Psoas muscle (tissue), 8 donors: ENCODE results near the gene ZNF521. TPM values are rescaled to one million over a fixed set of nuclear protein-coding genes. Genes with fewer than 3 reads are reported as not detected.
"Not testable (repeated sequence)": the region's sequence is repeated elsewhere in the genome, so short reads cannot be mapped to it uniquely, and the experiment has no call there.

Source experiments
- ATAC-seq, 4 donors: fragments of 200-7000 bp; cut with Tn5 transposase; one replicate each; pipeline ENCODE4 v1.9.1; 2020; ENCODE audit warnings: moderate library complexity in 3 of 4, mild to moderate bottlenecking in 2 of 4
- DNase-seq, 2 donors: peaks; one replicate each; pipeline ENCODE4 v3.0.0-alpha.2; 2020
- H3K27ac ChIP-seq: fragments of 200-600 bp; one replicate; pipeline ENCODE4 v1.8.0; 2022
- H3K27me3 ChIP-seq, 3 donors: fragments of 200-600 bp in 1 of 3; one replicate each; pipeline versions ENCODE4 v1.6.1 to v1.8.0; 2013 to 2022; ENCODE audit warnings: low read length in 2 of 3, mild to moderate bottlenecking in 2 of 3, moderate library complexity in 1 of 3; ENCODE audit not compliant: insufficient read depth in 3 of 3
- H3K36me3 ChIP-seq, 2 donors: fragments of 200-600 bp in 1 of 2; one replicate each; pipeline versions ENCODE4 v1.6.1 to v1.8.0; 2013 to 2022; ENCODE audit warnings: low read depth in 1 of 2, mild to moderate bottlenecking in 1 of 2, moderate library complexity in 1 of 2; ENCODE audit not compliant: insufficient read depth in 1 of 2
- H3K4me1 ChIP-seq: fragments of 200-600 bp; one replicate; pipeline ENCODE4 v1.8.0; 2022
- H3K4me3 ChIP-seq: fragments of 200-600 bp; one replicate; pipeline ENCODE4 v1.8.0; 2022; ENCODE audit warnings: mild to moderate bottlenecking
- H3K9me3 ChIP-seq: fragments of 200-600 bp; one replicate; pipeline ENCODE4 v1.8.0; 2022
- WGBS, 3 donors: extraction: QIAGEN DNeasy Blood & Tissue Kit; methylation state at CpG; one replicate each; pipeline versions ENCODE4 v1.1.6 to v1.1.7; 2013; 5-methylcytosine and 5-hydroxymethylcytosine counted together
- intact Hi-C, 2 donors: fragments of 100-400 bp; cut with DNase I; formaldehyde crosslinking; loops; one replicate each; pipeline versions ENCODE4 v1.11.0 to v1.14.2; 2022
- polyA plus RNA-seq, 3 donors: library from polyadenylated mRNA; stranded (reverse); fragments of 200-250 nt; gene quantifications; one replicate each; pipeline ENCODE4 v1.2.3, GENCODE V29; 2013
- total RNA-seq, 4 donors: library from RNA; stranded (reverse); fragmentation: NEBNext Ultra II Directional in 2 of 4; extraction: Animal tissue kit (Norgen Biotek cat#: 25700) in 2 of 4; gene quantifications; one replicate each; pipeline versions ENCODE4 v1.2.1 to v1.2.4, GENCODE V29; 2021 to 2023
- TF ChIP-seq, protein P1 (sequence below): fragments of 200-600 bp; IDR thresholded peaks from one replicate; pipeline ENCODE4 v1.8.0; 2022; ENCODE audit warnings: antibody characterized with exemption
- donor health status: healthy with polysubstance abuse.
- donor health status: DM: no; HTN: no; CAD: no; lungs with moderate emphysema.
- donor health status: Bipolar disorder and iron deficiency.
- donor health status: healthy.
- donor health status: DM: yes; HTN: yes; CAD: no.
- donor health status: DM: no; HTN: no; CAD: no.
- donor health status: DM: no; HTN: no; CAD: no.
- donor health status: DM: yes; HTN: yes; CAD: no.

ZNF521 gene
- total and polyA plus RNA-seq, 7 donors: 1.8 to 13.2 (median 4.2) TPM

DNA sequence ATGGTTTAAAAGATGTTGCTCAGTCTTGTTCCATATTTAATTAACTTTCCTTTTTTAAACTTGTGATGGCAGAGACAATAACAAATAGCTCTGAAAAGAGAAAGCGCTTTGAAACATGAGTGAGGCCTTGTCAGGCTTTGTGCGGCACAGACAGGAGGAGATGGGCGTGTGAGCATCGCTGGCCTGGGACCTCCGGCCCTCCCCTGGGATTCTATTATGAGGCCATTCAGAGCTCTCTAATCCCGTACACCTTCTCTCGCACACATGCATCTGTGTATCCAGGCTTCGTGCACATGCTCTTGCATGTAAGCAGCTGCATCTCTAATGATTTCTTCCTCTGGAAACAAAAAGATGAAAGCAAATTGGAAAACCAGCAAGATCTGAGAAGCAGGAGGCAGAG lies 313.7 kb downstream of the ZNF521 start:
- H3K36me3 ChIP-seq: no peaks in the 10 kb centered on the region
- H3K27me3 ChIP-seq: no peaks in the 10 kb centered on the region
- no peak overlapping the region for H3K4me3 ChIP-seq
- TF ChIP-seq, protein P1, sequence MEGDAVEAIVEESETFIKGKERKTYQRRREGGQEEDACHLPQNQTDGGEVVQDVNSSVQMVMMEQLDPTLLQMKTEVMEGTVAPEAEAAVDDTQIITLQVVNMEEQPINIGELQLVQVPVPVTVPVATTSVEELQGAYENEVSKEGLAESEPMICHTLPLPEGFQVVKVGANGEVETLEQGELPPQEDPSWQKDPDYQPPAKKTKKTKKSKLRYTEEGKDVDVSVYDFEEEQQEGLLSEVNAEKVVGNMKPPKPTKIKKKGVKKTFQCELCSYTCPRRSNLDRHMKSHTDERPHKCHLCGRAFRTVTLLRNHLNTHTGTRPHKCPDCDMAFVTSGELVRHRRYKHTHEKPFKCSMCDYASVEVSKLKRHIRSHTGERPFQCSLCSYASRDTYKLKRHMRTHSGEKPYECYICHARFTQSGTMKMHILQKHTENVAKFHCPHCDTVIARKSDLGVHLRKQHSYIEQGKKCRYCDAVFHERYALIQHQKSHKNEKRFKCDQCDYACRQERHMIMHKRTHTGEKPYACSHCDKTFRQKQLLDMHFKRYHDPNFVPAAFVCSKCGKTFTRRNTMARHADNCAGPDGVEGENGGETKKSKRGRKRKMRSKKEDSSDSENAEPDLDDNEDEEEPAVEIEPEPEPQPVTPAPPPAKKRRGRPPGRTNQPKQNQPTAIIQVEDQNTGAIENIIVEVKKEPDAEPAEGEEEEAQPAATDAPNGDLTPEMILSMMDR: no peak
- no peak overlapping the region for H3K27ac ChIP-seq
- no peaks in the 10 kb centered on the region for H3K9me3 ChIP-seq
- WGBS, 3 donors: 79 to 89% (median 82%) methylated on average over 8 of the region's 8 CpGs
- DNase-seq: no peak
- intact Hi-C loops: loop anchor here in 1 of 2 donors (10.0 kb wide), 1 partner anchor 93 kb away; no protein-coding TSS in a partner anchor
- ATAC-seq: no peak
- H3K4me1 ChIP-seq: peaks cover 5% of the 10 kb centered on the region

DNA sequence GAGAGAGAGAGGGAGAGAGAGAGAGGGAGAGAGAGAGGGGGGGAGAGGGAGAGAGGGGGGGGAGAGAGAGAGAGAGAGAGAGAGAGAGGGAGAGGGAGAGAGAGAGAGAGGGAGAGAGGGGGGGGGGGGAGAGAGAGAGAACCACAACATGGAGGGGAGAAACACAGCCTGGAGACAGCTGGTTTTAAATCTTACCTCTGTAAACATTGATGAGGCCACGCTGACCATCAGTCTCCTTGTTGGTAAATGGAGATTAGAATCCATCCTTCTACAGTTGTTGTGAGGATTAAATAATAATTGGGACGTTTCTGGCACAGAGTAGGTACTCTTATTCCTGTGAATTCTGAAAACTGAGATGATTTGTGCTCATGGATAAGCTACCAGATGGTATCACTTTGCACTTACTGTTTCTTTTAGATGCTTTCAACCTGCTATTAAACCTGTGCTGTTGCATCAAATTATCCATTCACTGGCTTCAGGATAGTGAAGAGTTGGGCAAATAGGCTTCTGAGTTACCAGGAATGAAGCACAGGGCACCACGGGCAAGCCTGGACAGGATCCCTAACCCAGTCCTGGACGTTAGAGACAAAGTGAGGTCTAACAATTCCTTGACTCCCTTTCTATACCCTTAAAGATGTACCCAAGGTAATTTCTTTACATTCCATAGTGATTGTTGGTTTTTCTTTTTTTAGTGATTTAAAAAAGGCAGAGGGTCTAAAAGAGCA lies 318.1 kb downstream of the ZNF521 start:
- ATAC-seq (no peak), DNase-seq (no peak)
- intact Hi-C loops: loop anchor here in 1 of 2 donors (10.0 kb wide), 1 partner anchor 89 kb away; no protein-coding TSS in a partner anchor
- TF ChIP-seq, protein P1: no peak
- no peaks in the 10 kb centered on the region for H3K4me1 ChIP-seq
- WGBS, 3 donors: 49 to 67% (median 52%) methylated on average over 4 of the region's 4 CpGs
- no peaks in the 10 kb centered on the region for H3K36me3 ChIP-seq
- H3K4me3 ChIP-seq: no peak overlapping the region
- H3K9me3 ChIP-seq: no peaks in the 10 kb centered on the region
- H3K27me3 ChIP-seq: no peaks in the 10 kb centered on the region
- no peak overlapping the region for H3K27ac ChIP-seq

DNA sequence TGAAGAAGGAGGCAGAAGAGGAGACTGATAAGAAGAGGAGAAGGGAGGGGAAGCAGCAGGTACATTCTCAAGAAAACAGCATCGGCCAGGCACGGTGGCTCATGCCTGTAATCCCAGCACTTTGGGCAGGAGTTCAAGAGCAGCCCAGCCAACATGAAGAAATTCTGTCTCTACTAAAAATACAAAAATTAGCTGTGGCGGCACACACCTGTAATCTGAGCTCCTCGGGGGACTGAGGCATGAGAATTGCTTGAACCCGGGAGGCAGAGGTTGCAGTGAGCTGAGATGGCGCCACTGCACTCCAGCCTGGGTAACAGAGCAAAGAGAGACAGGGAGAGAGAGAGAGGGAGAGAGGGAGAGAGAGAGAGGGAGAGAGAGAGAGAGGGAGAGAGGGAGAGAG lies 318.8 kb downstream of the ZNF521 start:
- not testable (repeated sequence) for H3K27ac ChIP-seq, H3K36me3 ChIP-seq, H3K27me3 ChIP-seq, H3K4me3 ChIP-seq, H3K9me3 ChIP-seq, H3K4me1 ChIP-seq
- intact Hi-C loops: loop anchor here in 1 of 2 donors (10.0 kb wide), 1 partner anchor 88 kb away; no protein-coding TSS in a partner anchor
- 18 to 25% (median 21%) methylated on average over 6 of the region's 6 CpGs for WGBS, 3 donors
- DNase-seq: peak in 1 of 2 donors; percentile 49
- peak in 2 of 4 donors; percentile 20 to 54 for ATAC-seq

DNA sequence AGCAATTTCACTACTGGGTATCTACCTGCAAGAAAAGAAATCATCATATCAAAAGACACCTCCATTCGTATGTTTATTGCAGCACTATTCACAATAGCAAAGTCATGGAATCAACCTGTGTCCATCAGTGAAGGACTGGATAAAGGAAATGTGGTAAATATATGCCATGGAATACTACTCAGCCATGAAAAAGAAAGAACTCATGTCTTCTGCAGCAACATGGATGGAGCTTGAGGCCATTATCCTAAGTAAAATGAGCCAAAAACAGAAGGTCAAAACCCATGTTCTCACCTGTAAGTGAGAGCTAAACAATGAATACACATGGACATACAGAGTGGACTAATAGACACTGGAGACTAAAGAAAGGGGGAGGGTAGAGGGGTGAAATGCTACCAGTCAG lies 322.2 kb downstream of the ZNF521 start:
- DNase-seq (no peak), ATAC-seq (no peak)
- Histone ChIP-seq H3K27ac (no peak overlapping the region), H3K4me3 (no peak overlapping the region), H3K4me1 (no peaks in the 10 kb centered on the region), H3K27me3 (no peaks in the 10 kb centered on the region), H3K36me3 (no peaks in the 10 kb centered on the region), H3K9me3 (no peaks in the 10 kb centered on the region)
- 97 to 100% (median 98%) methylated on average over 1 of the region's 1 CpG for WGBS, 3 donors
- TF ChIP-seq, protein P1: no peak
- intact Hi-C loops: loop anchor here (5.0 to 10.0 kb wide), 2 partner anchors 47 to 85 kb away; no protein-coding TSS in a partner anchor

DNA sequence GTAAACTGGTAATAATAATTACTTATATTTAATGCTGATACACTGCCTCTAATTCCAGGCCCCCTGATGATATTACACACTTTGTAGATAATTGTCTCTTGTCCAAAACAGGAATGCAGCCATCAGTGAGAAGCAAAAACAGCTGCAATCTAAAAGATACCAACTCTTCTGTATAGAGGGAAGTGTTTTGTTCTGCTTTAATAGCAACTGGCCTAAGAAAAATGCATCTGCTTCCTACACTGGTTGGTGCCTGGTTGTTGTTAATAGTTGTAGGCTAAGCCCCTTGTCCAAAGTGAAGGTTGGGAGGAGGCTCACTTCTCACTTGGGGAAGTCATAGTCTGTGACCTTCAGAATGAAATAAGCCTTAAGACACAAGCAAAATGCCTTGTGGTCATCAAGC lies 332.0 kb downstream of the ZNF521 start:
- Histone ChIP-seq H3K4me1 (no peaks in the 10 kb centered on the region), H3K9me3 (no peaks in the 10 kb centered on the region), H3K4me3 (no peak overlapping the region), H3K36me3 (no peaks in the 10 kb centered on the region), H3K27me3 (no peaks in the 10 kb centered on the region), H3K27ac (no peak overlapping the region)
- DNase-seq (no peak), ATAC-seq (no peak)
- intact Hi-C loops: loop anchor here in 1 of 2 donors (10.0 kb wide), 2 partner anchors 85 to 335 kb away; partner anchors contain the start of gene ZNF521
- TF ChIP-seq, protein P1: no peak
